Activated T-helper 17 cell treated with anti-CD3 and anti-CD28 coated beads, Interleukin-2, amount 50 U/mL, for 72 hours (primary cell): ENCODE measurements around the gene IMMT. TPM values are rescaled to one million over a fixed set of nuclear protein-coding genes. Genes with fewer than 3 reads are reported as not detected.
"Not testable (repeated sequence)": the region's sequence is repeated elsewhere in the genome, so short reads cannot be mapped to it uniquely, and the experiment has no call there.

ENCODE experiments used
- ATAC-seq: fragments of 150-1000 bp; cut with Tn5 transposase; replicated peaks from 2 replicates; pipeline ENCODE4 v1.10.0; 2021; ENCODE audit warnings: mild to moderate bottlenecking, moderate library complexity
- H3K27ac Mint-ChIP-seq: one replicate; pipeline ENCODE4 v1.8.0; 2022; ENCODE audit warnings: mixed read lengths
- H3K27me3 Mint-ChIP-seq: one replicate; pipeline ENCODE4 v1.8.0; 2022; ENCODE audit warnings: mixed read lengths
- H3K36me3 Mint-ChIP-seq: one replicate; pipeline ENCODE4 v1.8.0; 2022; ENCODE audit warnings: low read depth, mild to moderate bottlenecking, mixed read lengths
- H3K4me1 Mint-ChIP-seq: one replicate; pipeline ENCODE4 v1.8.0; 2022; ENCODE audit warnings: mixed read lengths
- H3K4me3 Mint-ChIP-seq: one replicate; pipeline ENCODE4 v1.8.0; 2022; ENCODE audit warnings: mild to moderate bottlenecking, mixed read lengths
- H3K9me3 Mint-ChIP-seq: one replicate; pipeline ENCODE4 v1.8.0; 2022; ENCODE audit warnings: mixed read lengths
- total RNA-seq, 2 donors: library from RNA; stranded (reverse); gene quantifications; one replicate each; pipeline ENCODE4 v1.2.3, GENCODE V29; 2022

The IMMT gene
- total RNA-seq, result 100 to 1,000 TPM; 138 to 163 TPM

DNA sequence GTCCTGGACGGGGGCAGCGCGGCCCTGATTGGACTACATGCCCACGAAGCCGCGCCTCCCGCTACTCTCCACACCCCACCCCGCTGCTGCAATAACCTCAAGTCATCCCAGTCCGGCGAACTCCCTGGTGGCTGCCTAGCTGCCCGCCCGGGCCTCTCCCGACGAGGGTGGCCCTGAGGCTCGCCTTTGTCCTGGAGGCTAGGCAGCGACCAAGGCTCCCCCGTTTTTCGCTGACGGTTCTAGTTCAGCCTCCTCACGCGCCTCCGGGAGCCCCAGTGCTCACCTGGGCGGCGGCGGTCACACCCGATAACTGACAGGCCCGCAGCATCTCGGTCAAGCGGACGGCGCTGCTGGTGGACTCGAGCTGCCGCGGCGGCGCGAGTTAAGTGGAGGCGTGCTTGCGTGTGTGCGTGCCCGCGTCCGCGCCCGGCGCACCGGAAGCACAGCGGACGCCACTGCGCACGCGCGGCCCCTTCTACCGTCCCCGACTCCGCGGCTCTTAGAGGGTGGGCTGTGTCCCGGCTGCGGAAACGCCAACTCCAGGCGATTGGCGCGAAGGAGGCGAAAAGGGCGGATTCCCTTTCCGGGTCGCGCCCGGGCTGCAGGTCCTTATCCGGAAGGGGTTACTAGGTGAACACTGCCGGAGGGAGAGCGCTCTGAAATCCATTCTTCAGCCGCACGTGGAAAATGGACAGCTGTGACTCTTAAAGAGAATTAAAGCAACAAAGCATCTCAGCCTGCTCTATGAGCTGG is at the start of gene IMMT:
Gene IMMT (minus strand): TSS at position 408 of the 753 bp plus-strand sequence. CDS start 80 bp downstream, at position 328.
- H3K36me3 Mint-ChIP-seq, result peaks cover 56% of the 10 kb centered on the region
- H3K9me3 Mint-ChIP-seq, result no peaks in the 10 kb centered on the region
- ATAC-seq, result peak; percentile 93
- H3K27me3 Mint-ChIP-seq, result no peaks in the 10 kb centered on the region
- H3K27ac Mint-ChIP-seq, result peak within 1 kb of the TSS; percentile 94
- H3K4me3 Mint-ChIP-seq, result peak within 1 kb of the TSS; percentile 98
- H3K4me1 Mint-ChIP-seq, result peaks cover 28% of the 10 kb centered on the region

DNA sequence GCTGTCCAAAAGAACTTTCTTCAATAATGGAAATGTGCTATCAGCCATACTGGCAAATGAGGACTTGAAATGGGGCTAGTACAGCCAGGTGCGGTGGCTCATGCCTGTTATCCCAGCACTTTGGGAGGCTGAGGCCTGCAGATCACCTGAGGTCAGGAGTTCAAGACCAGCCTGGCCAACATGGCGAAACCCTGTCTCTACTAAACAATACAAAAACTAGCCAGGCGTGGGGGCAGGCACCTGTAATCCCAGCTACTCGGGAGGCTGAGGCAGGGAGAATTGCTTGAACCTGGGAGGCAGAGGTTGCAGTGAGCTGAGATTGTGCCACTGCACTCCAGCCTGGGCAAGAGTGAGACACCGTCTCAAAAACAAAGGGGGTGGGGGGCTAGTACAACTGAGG is 49.5 kb upstream of the IMMT start:
- ATAC-seq, H3K36me3 Mint-ChIP-seq, H3K4me1 Mint-ChIP-seq, H3K9me3 Mint-ChIP-seq, H3K27ac Mint-ChIP-seq, H3K27me3 Mint-ChIP-seq, H3K4me3 Mint-ChIP-seq: not testable (repeated sequence)

DNA sequence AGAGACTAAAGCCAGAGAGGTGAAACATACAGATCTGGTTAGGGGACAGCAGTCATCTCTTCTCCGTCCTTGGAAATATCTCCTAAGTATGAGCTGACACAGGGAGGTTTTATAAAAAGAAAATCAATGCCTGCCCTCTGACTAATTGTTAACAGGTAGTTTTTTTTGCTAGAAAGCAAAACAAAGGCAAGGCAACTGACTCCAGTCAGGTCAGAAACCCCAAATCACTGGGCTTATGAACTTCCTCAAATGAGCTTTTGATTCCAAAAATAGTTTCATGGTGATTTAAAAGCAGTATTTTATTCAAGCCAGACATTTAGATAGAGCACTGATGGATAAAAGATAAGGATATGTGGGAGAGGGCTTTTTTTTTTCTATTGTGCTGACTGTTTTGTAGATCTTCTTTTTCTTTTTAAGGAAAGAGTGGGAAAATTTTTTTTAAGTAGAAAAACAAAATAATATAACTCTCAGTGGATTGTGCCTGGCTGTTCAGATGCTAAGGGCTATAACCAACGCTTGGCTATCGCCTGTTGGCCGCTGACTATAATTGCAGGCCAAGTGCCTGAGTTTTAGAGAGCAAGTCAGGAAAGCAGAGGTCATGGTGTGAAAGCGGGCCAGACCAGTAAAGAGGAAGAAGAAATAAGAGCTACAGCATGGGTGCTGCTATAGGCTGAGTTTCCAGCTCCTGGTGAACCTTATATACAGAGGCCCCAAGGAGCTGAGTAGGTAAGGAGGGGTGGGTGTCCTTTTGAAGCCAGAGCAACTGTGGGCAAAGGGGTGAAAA is 48.9 kb upstream of the IMMT start:
- no peak overlapping the region for H3K27ac Mint-ChIP-seq
- H3K4me3 Mint-ChIP-seq, result no peak overlapping the region
- no peaks in the 10 kb centered on the region for H3K9me3 Mint-ChIP-seq
- ATAC-seq, result no peak
- H3K36me3 Mint-ChIP-seq, result no peaks in the 10 kb centered on the region
- H3K4me1 Mint-ChIP-seq, result no peaks in the 10 kb centered on the region
- no peaks in the 10 kb centered on the region for H3K27me3 Mint-ChIP-seq

DNA sequence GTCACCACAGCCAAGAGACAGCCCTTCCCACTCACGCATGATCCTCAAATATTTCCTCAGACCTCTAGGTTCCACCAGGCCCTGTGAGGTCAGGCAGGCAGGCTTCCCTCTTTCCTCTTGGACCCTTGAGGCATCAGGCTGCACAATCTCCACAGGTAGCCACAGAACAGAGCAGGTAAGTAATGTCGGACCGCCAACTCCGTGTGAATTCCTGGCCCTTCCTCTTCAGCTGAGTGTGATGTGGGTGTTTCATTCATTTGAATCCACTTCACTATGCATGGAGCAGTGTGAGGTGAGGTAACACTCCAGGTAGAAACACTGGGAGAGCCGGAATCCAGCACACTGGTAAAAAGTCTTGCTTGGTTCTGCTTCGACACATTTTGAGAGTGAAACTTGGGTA is 48.0 kb upstream of the IMMT start:
- Mint-ChIP-seq H3K27ac (no peak overlapping the region), H3K4me1 (peaks cover 5% of the 10 kb centered on the region), H3K36me3 (no peaks in the 10 kb centered on the region), H3K9me3 (no peaks in the 10 kb centered on the region), H3K4me3 (no peak overlapping the region), H3K27me3 (no peaks in the 10 kb centered on the region)
- ATAC-seq, result no peak

DNA sequence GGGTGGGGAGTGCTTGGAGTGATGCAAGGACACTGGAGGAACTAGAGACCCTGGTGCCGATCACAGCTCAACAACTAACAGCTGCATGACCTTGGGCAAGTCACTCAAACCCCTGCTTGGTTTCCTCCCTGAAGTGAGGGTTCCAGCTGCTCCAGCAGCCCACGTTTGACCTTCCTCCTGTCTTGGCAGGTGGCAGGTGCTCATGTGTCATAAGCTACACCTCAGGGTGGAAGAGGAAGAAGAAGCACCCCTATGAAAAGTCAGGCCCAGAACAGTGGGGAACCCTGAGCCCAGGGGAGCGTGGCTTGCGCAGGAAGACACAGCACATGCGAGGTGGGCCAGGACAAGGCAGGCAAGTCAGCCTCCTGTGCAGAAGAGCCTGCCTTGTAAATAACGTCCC is 46.3 kb upstream of the IMMT start:
- ATAC-seq, result no peak
- no peaks in the 10 kb centered on the region for H3K9me3 Mint-ChIP-seq
- H3K4me1 Mint-ChIP-seq, result peaks cover 6% of the 10 kb centered on the region
- H3K27ac Mint-ChIP-seq, result no peak overlapping the region
- no peak overlapping the region for H3K4me3 Mint-ChIP-seq
- no peaks in the 10 kb centered on the region for H3K27me3 Mint-ChIP-seq
- H3K36me3 Mint-ChIP-seq, result no peaks in the 10 kb centered on the region

DNA sequence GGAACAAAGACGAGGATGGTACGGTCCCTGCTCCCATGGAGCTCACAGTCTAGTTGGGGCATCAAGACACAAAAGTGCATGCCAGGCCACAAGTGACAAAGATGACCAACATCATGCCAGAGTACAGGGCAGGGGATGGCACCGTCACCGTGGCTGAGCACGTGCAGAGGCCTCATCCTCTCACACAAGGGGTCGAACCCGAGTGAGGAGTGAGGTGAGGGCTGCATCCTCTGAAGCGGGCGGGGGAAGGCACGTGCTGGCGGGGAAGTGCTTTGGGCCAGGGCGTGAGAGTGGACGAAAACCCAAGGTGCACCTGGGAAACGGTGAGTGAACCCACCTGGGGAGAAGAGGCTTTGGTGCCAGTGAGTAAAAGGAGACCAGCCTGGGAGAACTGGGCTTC is 45.0 kb upstream of the IMMT start:
- H3K4me3 Mint-ChIP-seq, result no peak overlapping the region
- no peaks in the 10 kb centered on the region for H3K36me3 Mint-ChIP-seq
- ATAC-seq, result no peak
- peaks cover 6% of the 10 kb centered on the region for H3K4me1 Mint-ChIP-seq
- H3K27me3 Mint-ChIP-seq, result no peaks in the 10 kb centered on the region
- H3K27ac Mint-ChIP-seq, result no peak overlapping the region
- H3K9me3 Mint-ChIP-seq, result no peaks in the 10 kb centered on the region

DNA sequence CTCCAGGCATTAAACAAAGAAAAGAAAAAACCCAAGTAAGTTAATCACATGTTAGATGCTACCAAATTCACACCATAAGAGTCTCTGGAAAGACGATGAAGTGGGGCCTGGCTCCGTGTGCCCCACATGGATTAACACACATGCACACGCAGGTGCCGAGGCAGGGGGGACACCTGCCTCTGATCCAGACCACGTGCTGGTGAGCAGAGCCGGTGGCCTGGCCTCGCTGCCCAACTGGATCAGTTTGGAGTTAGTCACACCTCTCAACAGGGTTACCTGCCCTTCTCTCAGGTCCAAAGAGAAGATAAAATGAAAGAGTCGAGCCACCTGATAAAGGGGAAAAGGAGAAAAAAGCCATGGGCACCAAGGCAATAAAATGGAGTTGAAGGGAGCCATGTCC is 44.5 kb upstream of the IMMT start:
- H3K4me3 Mint-ChIP-seq, result no peak overlapping the region
- ATAC-seq, result no peak
- H3K9me3 Mint-ChIP-seq, result no peaks in the 10 kb centered on the region
- no peaks in the 10 kb centered on the region for H3K27me3 Mint-ChIP-seq
- H3K4me1 Mint-ChIP-seq, result peaks cover 6% of the 10 kb centered on the region
- H3K27ac Mint-ChIP-seq, result no peak overlapping the region
- H3K36me3 Mint-ChIP-seq, result no peaks in the 10 kb centered on the region

DNA sequence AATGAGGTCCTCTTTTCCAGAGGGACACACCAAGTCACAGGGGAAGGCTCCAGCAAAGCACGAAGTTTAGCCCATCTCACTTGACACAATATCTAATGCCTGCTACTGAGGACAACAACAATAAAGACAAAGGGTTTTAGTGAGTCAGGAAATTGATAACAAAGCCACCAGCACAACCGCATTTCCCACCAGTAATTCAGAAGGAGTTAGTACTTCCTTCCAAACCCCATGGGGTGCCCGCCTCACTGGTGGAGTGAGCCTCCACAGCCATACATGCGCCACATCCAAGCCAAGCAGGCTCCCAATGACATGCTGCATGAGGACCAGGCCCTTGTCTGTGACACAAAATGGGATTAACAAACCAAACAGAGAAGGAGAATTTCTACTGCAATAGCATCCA is 44.1 kb upstream of the IMMT start:
- Mint-ChIP-seq H3K27me3 (no peaks in the 10 kb centered on the region), H3K27ac (no peak overlapping the region), H3K4me3 (no peak overlapping the region), H3K9me3 (no peaks in the 10 kb centered on the region), H3K4me1 (peaks cover 6% of the 10 kb centered on the region), H3K36me3 (no peaks in the 10 kb centered on the region)
- no peak for ATAC-seq

DNA sequence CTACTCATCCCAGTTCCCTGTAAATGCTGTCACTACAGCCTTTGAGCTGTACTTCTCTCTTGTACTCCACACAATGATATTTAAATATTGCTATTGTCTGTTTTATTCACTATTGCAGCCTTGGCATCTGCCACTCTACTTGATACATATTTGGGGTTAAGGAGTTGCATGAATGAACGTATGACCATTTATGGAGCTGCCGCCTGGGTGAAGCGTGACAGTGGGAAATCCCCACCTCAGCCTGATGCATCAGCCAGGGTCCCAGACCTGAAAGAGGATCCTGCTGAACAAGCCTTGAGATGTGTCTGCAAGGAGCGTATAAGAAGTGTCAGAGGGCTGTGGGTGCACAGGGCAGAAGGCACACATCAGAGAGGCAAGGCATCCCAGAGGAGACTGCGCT is 43.1 kb upstream of the IMMT start:
- H3K9me3 Mint-ChIP-seq, result no peaks in the 10 kb centered on the region
- H3K27ac Mint-ChIP-seq, result no peak overlapping the region
- H3K4me3 Mint-ChIP-seq, result peak overlapping the region; percentile 4
- peaks cover 6% of the 10 kb centered on the region for H3K4me1 Mint-ChIP-seq
- H3K27me3 Mint-ChIP-seq, result no peaks in the 10 kb centered on the region
- ATAC-seq, result peak; percentile 89
- no peaks in the 10 kb centered on the region for H3K36me3 Mint-ChIP-seq

DNA sequence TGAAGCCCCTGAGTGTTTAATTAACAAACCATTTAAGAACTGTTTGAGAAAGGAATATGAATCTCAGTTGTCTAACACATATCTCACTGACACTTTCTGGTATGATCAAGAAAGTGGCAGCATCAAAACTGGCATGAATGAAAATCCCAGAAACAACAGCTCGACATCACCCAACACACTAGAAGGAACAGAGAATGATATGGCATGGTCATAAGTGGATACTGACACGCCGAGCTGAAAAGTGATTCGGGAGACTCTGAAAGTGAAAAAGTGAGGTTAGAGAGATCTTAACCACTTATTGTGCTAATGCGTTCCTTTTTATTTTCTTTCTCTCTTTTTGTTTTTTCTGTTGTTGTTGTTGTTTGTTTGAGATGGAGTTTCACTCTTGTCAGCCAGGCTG is 41.9 kb upstream of the IMMT start:
- Mint-ChIP-seq H3K36me3 (no peaks in the 10 kb centered on the region), H3K9me3 (no peaks in the 10 kb centered on the region), H3K27ac (no peak overlapping the region), H3K27me3 (no peaks in the 10 kb centered on the region), H3K4me3 (no peak overlapping the region), H3K4me1 (peaks cover 6% of the 10 kb centered on the region)
- ATAC-seq, result no peak

DNA sequence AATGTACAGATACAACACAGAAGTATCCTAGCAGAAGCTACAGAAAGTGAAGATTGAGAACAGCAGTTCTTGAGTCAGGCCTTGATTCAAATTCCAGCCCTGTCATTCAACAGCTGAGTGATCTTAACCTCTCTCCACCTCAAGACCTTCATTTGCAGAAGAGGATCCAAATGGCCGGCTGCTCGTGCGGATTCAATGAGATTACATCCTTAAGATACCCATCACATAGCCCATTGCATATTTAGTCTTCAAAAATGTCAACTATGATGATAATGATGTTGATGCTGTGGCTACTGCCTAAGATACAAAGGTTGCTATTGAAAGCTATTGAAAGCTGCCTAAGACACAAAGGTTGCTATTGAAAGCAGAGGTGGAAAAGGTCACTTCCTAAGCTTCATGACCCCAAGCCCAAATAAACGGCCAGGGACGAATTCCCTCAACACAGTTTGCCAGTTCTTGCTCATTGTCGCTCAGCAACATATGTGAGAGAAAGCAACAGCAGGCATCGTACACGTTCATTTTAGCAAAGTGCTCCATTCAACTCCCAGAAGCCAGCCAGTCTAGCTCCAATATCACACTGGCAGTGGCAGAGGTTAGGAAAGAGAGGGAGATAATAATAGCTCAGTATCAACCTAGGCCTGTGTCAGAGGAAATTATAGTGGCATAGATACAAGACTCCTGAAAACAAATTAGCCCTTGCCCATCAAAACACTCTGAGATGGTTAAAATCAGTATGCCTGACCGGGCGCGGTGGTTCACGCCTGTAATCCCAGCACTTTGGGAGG is 40.1 kb upstream of the IMMT start:
- ATAC-seq, result no peak
- H3K4me3 Mint-ChIP-seq, result no peak overlapping the region
- no peaks in the 10 kb centered on the region for H3K27me3 Mint-ChIP-seq
- H3K9me3 Mint-ChIP-seq, result no peaks in the 10 kb centered on the region
- no peaks in the 10 kb centered on the region for H3K36me3 Mint-ChIP-seq
- H3K4me1 Mint-ChIP-seq, result peaks cover 6% of the 10 kb centered on the region
- H3K27ac Mint-ChIP-seq, result no peak overlapping the region

DNA sequence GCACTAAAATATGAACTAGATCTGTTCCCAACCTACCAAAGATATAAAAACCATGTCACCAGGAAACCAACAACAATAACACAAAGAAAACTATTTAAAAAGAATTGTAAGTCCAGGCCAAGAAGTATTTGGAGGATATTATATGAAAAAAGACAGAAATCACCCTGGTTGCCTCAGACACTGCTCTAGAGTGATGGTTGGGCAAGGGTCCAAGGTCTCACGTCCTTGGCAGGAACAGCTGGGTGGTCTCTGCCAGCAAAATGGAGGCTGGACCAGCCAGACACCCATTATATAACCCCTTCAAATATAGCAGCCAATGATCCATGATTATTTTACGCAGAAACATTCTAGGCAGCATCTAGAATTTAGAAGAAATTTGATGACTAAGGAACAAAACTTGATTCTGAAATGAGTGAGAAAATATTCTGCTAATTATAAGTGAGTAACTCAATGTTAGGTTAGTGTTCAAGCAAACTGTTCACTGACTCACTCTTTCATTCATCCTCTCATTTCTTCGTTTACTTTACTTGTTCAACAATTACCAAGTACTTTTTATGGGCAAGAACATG is 39.4 kb upstream of the IMMT start:
- ATAC-seq, result no peak
- Mint-ChIP-seq H3K9me3 (no peaks in the 10 kb centered on the region), H3K27me3 (no peaks in the 10 kb centered on the region), H3K4me3 (no peak overlapping the region), H3K36me3 (no peaks in the 10 kb centered on the region), H3K4me1 (peaks cover 6% of the 10 kb centered on the region), H3K27ac (no peak overlapping the region)

DNA sequence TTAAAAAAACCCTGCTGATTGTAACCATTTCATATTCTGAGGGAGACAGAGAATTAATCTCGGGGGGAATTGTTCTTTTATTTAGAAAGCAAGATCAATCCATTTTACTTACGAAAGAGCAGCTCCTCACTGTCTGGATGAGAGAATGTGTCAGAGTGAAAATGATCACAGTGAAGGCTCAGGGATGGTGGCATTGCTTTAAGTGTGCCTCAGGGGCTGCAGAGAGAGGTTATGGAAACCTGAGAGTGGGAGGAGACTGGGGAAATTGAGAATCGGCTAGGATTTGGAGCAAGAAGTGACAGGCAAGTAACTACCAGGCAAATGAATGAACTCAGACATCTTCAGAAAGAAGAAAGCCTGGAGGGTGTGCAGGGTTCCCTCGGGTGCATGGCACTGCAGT is 38.2 kb upstream of the IMMT start:
- H3K27ac Mint-ChIP-seq, result no peak overlapping the region
- H3K27me3 Mint-ChIP-seq, result no peaks in the 10 kb centered on the region
- no peaks in the 10 kb centered on the region for H3K9me3 Mint-ChIP-seq
- H3K4me3 Mint-ChIP-seq, result no peak overlapping the region
- ATAC-seq, result no peak
- no peaks in the 10 kb centered on the region for H3K36me3 Mint-ChIP-seq
- peaks cover 3% of the 10 kb centered on the region for H3K4me1 Mint-ChIP-seq

DNA sequence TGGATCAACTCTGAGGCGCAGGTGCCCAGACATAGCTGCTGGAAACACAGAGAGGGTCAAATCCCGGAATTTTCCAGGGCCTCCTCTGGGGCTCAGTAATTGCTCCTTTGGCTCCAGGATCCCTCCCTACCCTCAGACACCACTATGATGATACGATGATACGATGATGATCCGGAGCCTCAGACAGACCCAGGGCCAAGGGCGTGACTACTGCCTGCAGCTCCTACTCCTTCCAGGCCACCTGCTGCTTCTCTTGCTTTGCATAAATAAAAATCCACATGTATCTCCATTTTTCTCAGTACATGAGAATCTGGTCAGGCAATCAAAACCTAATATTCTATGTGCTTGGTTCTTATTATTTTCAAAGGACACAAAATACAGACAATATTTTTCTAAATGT is 37.6 kb upstream of the IMMT start:
- no peaks in the 10 kb centered on the region for H3K9me3 Mint-ChIP-seq
- H3K4me1 Mint-ChIP-seq, result no peaks in the 10 kb centered on the region
- no peaks in the 10 kb centered on the region for H3K27me3 Mint-ChIP-seq
- H3K36me3 Mint-ChIP-seq, result no peaks in the 10 kb centered on the region
- no peak overlapping the region for H3K27ac Mint-ChIP-seq
- ATAC-seq, result no peak
- no peak overlapping the region for H3K4me3 Mint-ChIP-seq
